B cell (primary cell): ENCODE measurements around the gene FN3K. TPM values are rescaled to one million over a fixed set of nuclear protein-coding genes. Genes with fewer than 3 reads are reported as not detected.
"Not testable (repeated sequence)": the region's sequence is repeated elsewhere in the genome, so short reads cannot be mapped to it uniquely, and the experiment has no call there.

Experiments used
- ATAC-seq: fragments of 200-7000 bp; cut with Tn5 transposase; one replicate; pipeline ENCODE4 v1.10.0; 2021; ENCODE audit warnings: low read depth, mild to moderate bottlenecking, moderate number of reproducible peaks, moderate library complexity
- CTCF ChIA-PET: fragments of 350-600 bp; sonication (Branson Sonifier 250); formaldehyde crosslinking; loops from one replicate; lab custom pipeline; 2021; ENCODE audit warnings: antibody characterized with exemption, inconsistent platforms; lab: Charles Lee
- POLR2A ChIA-PET: fragments of 350-600 bp; sonication (Branson Sonifier 250); formaldehyde crosslinking; loops from one replicate; lab custom pipeline; 2021; ENCODE audit warnings: antibody characterized with exemption; lab: Charles Lee
- DNase-seq: peaks from one replicate; pipeline ENCODE4 v3.0.0; 2013
- H2AFZ ChIP-seq: 2 replicates; pipeline ENCODE4 v1.6.1; 2012; ENCODE audit warnings: mild to moderate bottlenecking, low read depth, low read length; ENCODE audit not compliant: insufficient read depth, poor library complexity, severe bottlenecking
- H3K27ac ChIP-seq, 2 donors: 1 replicate in 1 of 2; 2 replicates in 1 of 2; pipeline ENCODE4 v1.5.1; 2012 to 2013; ENCODE audit warnings: low read length in 2 of 2, mild to moderate bottlenecking in 2 of 2, moderate library complexity in 1 of 2
- H3K27me3 ChIP-seq, 4 experiments: fragments of 200-600 bp in 1 of 4; sonication (generic) in 1 of 4; replicated peaks in 1 of 4; 1 replicate in 2 of 4; 2 replicates in 2 of 4; pipeline versions ENCODE4 v1.6.1 to v1.7.0; 2013 to 2016; ENCODE audit warnings: low read length in 3 of 4, mild to moderate bottlenecking in 2 of 4, mixed read lengths in 1 of 4, moderate library complexity in 1 of 4; ENCODE audit not compliant: insufficient read depth in 4 of 4, control insufficient read depth in 3 of 4; ENCODE audit errors: control extremely low read depth in 1 of 4
- H3K36me3 ChIP-seq, 2 experiments: replicated peaks in 1 of 2; 1 replicate in 1 of 2; 2 replicates in 1 of 2; pipeline versions ENCODE4 v1.6.1 to v1.7.1; 2013; ENCODE audit warnings: low read length in 1 of 2; ENCODE audit not compliant: insufficient read depth in 2 of 2, control insufficient read depth in 1 of 2; ENCODE audit errors: control extremely low read depth in 1 of 2, extremely low read depth in 1 of 2
- H3K4me1 ChIP-seq, 2 donors: fragments of 200-600 bp in 1 of 2; sonication (generic) in 1 of 2; 1 replicate in 1 of 2; 2 replicates in 1 of 2; pipeline versions ENCODE4 v1.5.1 to v1.6.1; 2013 to 2017; ENCODE audit warnings: low read length in 2 of 2; ENCODE audit not compliant: control insufficient read depth in 2 of 2, insufficient read depth in 2 of 2
- H3K4me2 ChIP-seq: replicated peaks from 2 replicates; pipeline ENCODE3; 2012; ENCODE audit warnings: mild to moderate bottlenecking, low read depth, low read length; ENCODE audit not compliant: poor library complexity, severe bottlenecking
- H3K4me3 ChIP-seq, 5 experiments: fragments of 200-600 bp in 1 of 5; sonication (generic) in 1 of 5; 1 replicate in 3 of 5; 2 replicates in 2 of 5; pipeline versions ENCODE4 v1.5.1 to v1.7.0; 2011 to 2016; ENCODE audit warnings: low read length in 4 of 5, mild to moderate bottlenecking in 4 of 5, low read depth in 2 of 5, control low read depth in 1 of 5, moderate library complexity in 1 of 5; ENCODE audit not compliant: insufficient read depth in 1 of 5; ENCODE audit errors: control extremely low read depth in 1 of 5, extremely low read depth in 1 of 5
- H3K79me2 ChIP-seq: fragments of 200-600 bp; sonication (generic); one replicate; pipeline ENCODE4 v1.6.0; 2016; ENCODE audit warnings: low read length; ENCODE audit not compliant: control insufficient read depth, insufficient read depth
- H3K9ac ChIP-seq: fragments of 200-600 bp; sonication (generic); 2 replicates; pipeline ENCODE4 v1.6.1; 2017; ENCODE audit warnings: mild to moderate bottlenecking, low read length, moderate library complexity
- H3K9me3 ChIP-seq, 3 donors: one replicate each; pipeline versions ENCODE4 v1.6.1 to v1.7.1; 2013; ENCODE audit warnings: low read length in 2 of 3; ENCODE audit not compliant: control insufficient read depth in 2 of 3, insufficient read depth in 1 of 3; ENCODE audit errors: control extremely low read depth in 1 of 3
- H4K20me1 ChIP-seq: 2 replicates; pipeline ENCODE4 v1.6.0; 2012; ENCODE audit warnings: mild to moderate bottlenecking, low read length; ENCODE audit not compliant: insufficient read depth, control insufficient read depth, poor library complexity, severe bottlenecking
- H3K27ac Mint-ChIP-seq: one replicate; pipeline ENCODE4 v1.8.0; 2021; ENCODE audit warnings: mixed read lengths
- H3K27me3 Mint-ChIP-seq: one replicate; pipeline ENCODE4 v1.8.0; 2021; ENCODE audit warnings: mixed read lengths
- H3K4me1 Mint-ChIP-seq: one replicate; pipeline ENCODE4 v1.8.0; 2021; ENCODE audit warnings: mixed read lengths
- H3K4me3 Mint-ChIP-seq: one replicate; pipeline ENCODE4 v1.8.0; 2021; ENCODE audit warnings: mixed read lengths
- H3K9me3 Mint-ChIP-seq: one replicate; pipeline ENCODE4 v1.8.0; 2022; ENCODE audit warnings: mixed read lengths; ENCODE audit not compliant: insufficient read depth
- CTCF ChIP-seq: fragments of 200-600 bp; IDR thresholded peaks from one replicate; pipeline ENCODE4 v1.8.0; 2022; ENCODE audit warnings: antibody characterized with exemption, mild to moderate bottlenecking
- EZH2 ChIP-seq: IDR thresholded peaks from 2 replicates; pipeline ENCODE4 v1.6.1; 2012; ENCODE audit warnings: borderline replicate concordance, low read depth, mild to moderate bottlenecking, moderate library complexity, low read length; ENCODE audit not compliant: insufficient read depth, poor library complexity, severe bottlenecking
- WGBS: methylation state at CpG from one replicate; pipeline ENCODE4 v1.1.5; 2013; ENCODE audit warnings: missing lambda C conversion rate; ENCODE audit not compliant: insufficient coverage; 5-methylcytosine and 5-hydroxymethylcytosine counted together
- intact Hi-C: fragments of 100-400 bp; cut with micrococcal nuclease; formaldehyde crosslinking; loops from one replicate; pipeline ENCODE4 v1.10.0; 2022
- polyA plus RNA-seq: library from polyadenylated mRNA; depleted of rRNA; stranded (reverse); fragments of >200 nt; gene quantifications from 2 replicates; pipeline ENCODE4 v1.2.3, GENCODE V29; 2012
- total RNA-seq, 2 donors: library from RNA; stranded (reverse); fragments of 120-200 nt in 1 of 2; gene quantifications; 1 replicate in 1 of 2; 2 replicates in 1 of 2; pipeline versions ENCODE4 v1.2.3 to v1.2.4, GENCODE V29; 2013 to 2022

Gene FN3K
- total and polyA plus RNA-seq, 2 donors (not counting 1 experiment from before 2014, with no cell fraction given) = 1.1 to 2.6 TPM

GRCh38 chr17:82774456-82774855 lies 39.0 kb downstream of the FN3K start:
- H3K9me3 ChIP-seq, ATAC-seq, H3K9me3 Mint-ChIP-seq, POLR2A ChIA-PET, H3K9ac ChIP-seq, H3K79me2 ChIP-seq, H3K27ac ChIP-seq, H3K36me3 ChIP-seq, H3K27me3 Mint-ChIP-seq, H3K4me3 ChIP-seq, DNase-seq, H3K27ac Mint-ChIP-seq, H2AFZ ChIP-seq, H3K4me2 ChIP-seq, H3K27me3 ChIP-seq, H4K20me1 ChIP-seq: not testable (repeated sequence)
- CTCF ChIA-PET = interaction anchor here (0.6 to 4.2 kb wide), 7 partner anchors 79 to 425 kb away, joined by 3 to 25 read pairs (median 5); no protein-coding TSS in a partner anchor
- H3K4me1 ChIP-seq = peaks cover 16 to 29% of the 10 kb centered on the region in 2 donors
- Mint-ChIP-seq H3K4me1 (peaks cover 21% of the 10 kb centered on the region), H3K4me3 (peak overlapping the region; percentile 70)
- intact Hi-C loops = loop anchor here (2.0 kb wide), 2 partner anchors 106 to 422 kb away; no protein-coding TSS in a partner anchor
- WGBS = 94% methylated on average over 11 of the region's 19 CpGs

DNA sequence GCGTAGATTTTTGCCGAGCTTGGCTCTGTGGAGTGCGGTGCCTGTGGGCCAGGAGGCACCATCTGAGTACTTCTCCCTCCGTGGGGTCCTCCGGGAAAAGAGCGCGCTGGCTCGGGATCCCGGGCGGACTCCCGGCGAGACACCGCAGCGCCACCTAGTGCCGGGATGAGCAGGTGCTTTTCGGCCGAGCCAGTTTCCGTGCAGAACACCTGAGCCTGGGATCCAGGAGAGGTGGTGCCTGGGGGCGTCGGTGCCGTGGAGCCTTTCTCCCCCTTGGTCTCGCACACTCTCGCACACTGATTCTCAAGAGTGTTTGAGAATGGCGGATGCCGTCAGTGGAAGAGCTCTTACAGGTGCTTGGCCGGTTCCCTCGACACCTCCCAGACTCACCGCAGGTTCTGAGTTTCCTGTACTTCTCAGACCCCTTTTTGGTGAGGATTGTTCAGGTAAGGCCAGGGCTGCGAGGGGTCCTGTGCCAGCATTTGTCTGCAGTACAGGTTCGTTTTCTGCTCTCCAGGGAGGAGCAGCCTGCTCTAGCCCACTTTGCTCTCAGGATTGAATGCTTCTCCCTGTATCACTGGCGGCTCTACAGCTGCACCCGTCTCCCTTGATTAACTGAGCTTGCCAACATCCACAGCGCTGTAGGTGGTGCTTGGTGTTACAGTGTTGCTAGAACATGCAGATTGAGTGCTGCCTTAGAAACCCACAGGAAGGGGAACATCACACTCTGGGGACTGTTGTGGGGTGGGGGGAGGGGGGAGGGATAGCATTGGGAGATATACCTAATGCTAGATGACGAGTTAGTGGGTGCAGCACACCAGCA lies 39.8 kb downstream of the FN3K start:
- H3K27me3 Mint-ChIP-seq = no peaks in the 10 kb centered on the region
- Histone ChIP-seq H3K9ac (peak overlapping the region; percentile 24), H3K27ac (peak overlapping the region in 1 of 2 donors; percentile 20), H3K4me3 (peak overlapping the region in 2 of 5 experiments; percentile 29 to 39), H2AFZ (peak overlapping the region; percentile 14), H3K9me3 (no peaks in the 10 kb centered on the region), H3K4me2 (peak overlapping the region; percentile 58), H3K79me2 (no peaks in the 10 kb centered on the region), H3K4me1 (peaks cover 16 to 29% of the 10 kb centered on the region in 2 donors), H3K27me3 (no peaks in the 10 kb centered on the region), H3K36me3 (no peaks in the 10 kb centered on the region), H4K20me1 (no peaks in the 10 kb centered on the region)
- CTCF ChIA-PET = interaction anchor here (0.6 to 4.2 kb wide), 13 partner anchors 16 to 425 kb away, joined by 3 to 25 read pairs (median 3); no protein-coding TSS in a partner anchor
- H3K9me3 Mint-ChIP-seq = no peaks in the 10 kb centered on the region
- peaks cover 21% of the 10 kb centered on the region for H3K4me1 Mint-ChIP-seq
- ATAC-seq (peak; percentile 84), DNase-seq (peak; percentile 67)
- peak overlapping the region; percentile 32 for H3K27ac Mint-ChIP-seq
- H3K4me3 Mint-ChIP-seq = peak overlapping the region; percentile 70
- intact Hi-C loops = loop anchor here (2.0 kb wide), 2 partner anchors 106 to 422 kb away; no protein-coding TSS in a partner anchor
- POLR2A ChIA-PET = no interaction called here
- 38% methylated on average over 25 of the region's 34 CpGs for WGBS
- TF ChIP-seq EZH2 (no peak), CTCF (peak; percentile 77)
